Activated naive CD4-positive, alpha-beta T cell treated with anti-CD3 and anti-CD28 coated beads, Interleukin-2, amount 10 ng/mL, durations not matched to agents 7 days and 5 days (primary cell): ENCODE data around the gene KCNMA1.

Experiments
- CTCF ChIA-PET: fragments of 350-600 bp; sonication (Branson Sonifier 250); formaldehyde crosslinking; loops from one replicate; lab custom pipeline; 2021; ENCODE audit warnings: antibody characterized with exemption; lab: Charles Lee
- DNase-seq: peaks from one replicate; pipeline ENCODE4 v3.0.0-alpha.2; 2020
- H3K27ac Mint-ChIP-seq: one replicate; pipeline ENCODE4 v1.8.0; 2021; ENCODE audit warnings: mild to moderate bottlenecking, moderate library complexity, mixed read lengths
- H3K27me3 Mint-ChIP-seq: one replicate; pipeline ENCODE4 v1.8.0; 2021; ENCODE audit warnings: mild to moderate bottlenecking, mixed read lengths
- H3K36me3 Mint-ChIP-seq: one replicate; pipeline ENCODE4 v1.8.0; 2021; ENCODE audit warnings: mixed read lengths
- H3K4me1 Mint-ChIP-seq: one replicate; pipeline ENCODE4 v1.8.0; 2021; ENCODE audit warnings: mixed read lengths
- H3K4me3 Mint-ChIP-seq: one replicate; pipeline ENCODE4 v1.8.0; 2021; ENCODE audit warnings: mild to moderate bottlenecking, moderate library complexity, mixed read lengths
- H3K9me3 Mint-ChIP-seq: one replicate; pipeline ENCODE4 v1.8.0; 2021; ENCODE audit warnings: mixed read lengths

The KCNMA1 gene

GRCh38 chr10:77501152-77501845, 136.3 kb downstream of the KCNMA1 start:
- DNase-seq, result no peak
- Mint-ChIP-seq H3K27ac (no peak overlapping the region), H3K36me3 (no peaks in the 10 kb centered on the region), H3K9me3 (no peaks in the 10 kb centered on the region), H3K27me3 (peaks cover 6% of the 10 kb centered on the region), H3K4me1 (no peaks in the 10 kb centered on the region), H3K4me3 (no peak overlapping the region)
- CTCF ChIA-PET, result no interaction called here

- Mint-ChIP-seq H3K27ac (no peak overlapping the region), H3K4me3 (no peak overlapping the region), H3K36me3 (no peaks in the 10 kb centered on the region), H3K9me3 (no peaks in the 10 kb centered on the region), H3K4me1 (no peaks in the 10 kb centered on the region), H3K27me3 (peaks cover 4% of the 10 kb centered on the region)
- no peak for DNase-seq
- CTCF ChIA-PET, result no interaction called here
Measured at GRCh38 chr10:77500754-77501151, 136.9 kb downstream of the KCNMA1 start.

GRCh38 chr10:77498829-77499228, 138.8 kb downstream of the KCNMA1 start:
- Mint-ChIP-seq H3K4me3 (no peak overlapping the region), H3K27ac (no peak overlapping the region), H3K36me3 (no peaks in the 10 kb centered on the region), H3K9me3 (no peaks in the 10 kb centered on the region), H3K4me1 (no peaks in the 10 kb centered on the region), H3K27me3 (peaks cover 4% of the 10 kb centered on the region)
- CTCF ChIA-PET, result no interaction called here
- DNase-seq, result no peak

GRCh38 chr10:77498210-77498609, 139.4 kb downstream of the KCNMA1 start:
- H3K4me3 Mint-ChIP-seq, result no peak overlapping the region
- no peak for DNase-seq
- H3K36me3 Mint-ChIP-seq, result no peaks in the 10 kb centered on the region
- H3K9me3 Mint-ChIP-seq, result no peaks in the 10 kb centered on the region
- H3K27ac Mint-ChIP-seq, result no peak overlapping the region
- H3K4me1 Mint-ChIP-seq, result no peaks in the 10 kb centered on the region
- CTCF ChIA-PET, result no interaction called here
- peaks cover 4% of the 10 kb centered on the region for H3K27me3 Mint-ChIP-seq

- Mint-ChIP-seq H3K27ac (no peak overlapping the region), H3K4me1 (no peaks in the 10 kb centered on the region), H3K27me3 (peaks cover 4% of the 10 kb centered on the region), H3K9me3 (no peaks in the 10 kb centered on the region), H3K36me3 (no peaks in the 10 kb centered on the region), H3K4me3 (no peak overlapping the region)
- CTCF ChIA-PET, result no interaction called here
- no peak for DNase-seq
Measured at GRCh38 chr10:77497748-77498147, 139.9 kb downstream of the KCNMA1 start.

GRCh38 chr10:77496941-77497420, 140.6 kb downstream of the KCNMA1 start:
- no peaks in the 10 kb centered on the region for H3K4me1 Mint-ChIP-seq
- H3K36me3 Mint-ChIP-seq, result no peaks in the 10 kb centered on the region
- H3K9me3 Mint-ChIP-seq, result no peaks in the 10 kb centered on the region
- CTCF ChIA-PET, result no interaction called here
- DNase-seq, result no peak
- H3K27ac Mint-ChIP-seq, result no peak overlapping the region
- H3K4me3 Mint-ChIP-seq, result no peak overlapping the region
- H3K27me3 Mint-ChIP-seq, result peaks cover 4% of the 10 kb centered on the region

- H3K4me1 Mint-ChIP-seq, result no peaks in the 10 kb centered on the region
- peaks cover 4% of the 10 kb centered on the region for H3K27me3 Mint-ChIP-seq
- CTCF ChIA-PET, result no interaction called here
- no peak for DNase-seq
- H3K36me3 Mint-ChIP-seq, result no peaks in the 10 kb centered on the region
- H3K27ac Mint-ChIP-seq, result no peak overlapping the region
- H3K9me3 Mint-ChIP-seq, result no peaks in the 10 kb centered on the region
- no peak overlapping the region for H3K4me3 Mint-ChIP-seq
Measured at GRCh38 chr10:77494756-77495541, 142.7 kb downstream of the KCNMA1 start.

GRCh38 chr10:77494327-77494726, 143.3 kb downstream of the KCNMA1 start:
- H3K4me3 Mint-ChIP-seq, result no peak overlapping the region
- no peaks in the 10 kb centered on the region for H3K9me3 Mint-ChIP-seq
- no peak overlapping the region for H3K27ac Mint-ChIP-seq
- DNase-seq, result no peak
- no peaks in the 10 kb centered on the region for H3K4me1 Mint-ChIP-seq
- H3K36me3 Mint-ChIP-seq, result no peaks in the 10 kb centered on the region
- CTCF ChIA-PET, result no interaction called here
- peaks cover 4% of the 10 kb centered on the region for H3K27me3 Mint-ChIP-seq

- Mint-ChIP-seq H3K4me1 (no peaks in the 10 kb centered on the region), H3K4me3 (no peak overlapping the region), H3K27me3 (peaks cover 4% of the 10 kb centered on the region), H3K36me3 (no peaks in the 10 kb centered on the region), H3K27ac (no peak overlapping the region), H3K9me3 (no peaks in the 10 kb centered on the region)
- DNase-seq, result no peak
- CTCF ChIA-PET, result no interaction called here
Measured at GRCh38 chr10:77493851-77494261, 143.8 kb downstream of the KCNMA1 start.

GRCh38 chr10:77493239-77493806, 144.3 kb downstream of the KCNMA1 start:
- Mint-ChIP-seq H3K27ac (no peak overlapping the region), H3K27me3 (peaks cover 4% of the 10 kb centered on the region), H3K4me1 (no peaks in the 10 kb centered on the region), H3K9me3 (no peaks in the 10 kb centered on the region), H3K36me3 (no peaks in the 10 kb centered on the region), H3K4me3 (no peak overlapping the region)
- DNase-seq, result no peak
- CTCF ChIA-PET, result no interaction called here

- CTCF ChIA-PET, result interaction anchor here (0.6 kb wide), 1 partner anchor 247 kb away, joined by 3 read pairs; no protein-coding TSS in a partner anchor
- H3K4me1 Mint-ChIP-seq, result no peaks in the 10 kb centered on the region
- H3K4me3 Mint-ChIP-seq, result no peak overlapping the region
- no peaks in the 10 kb centered on the region for H3K9me3 Mint-ChIP-seq
- no peaks in the 10 kb centered on the region for H3K27me3 Mint-ChIP-seq
- no peak overlapping the region for H3K27ac Mint-ChIP-seq
- H3K36me3 Mint-ChIP-seq, result no peaks in the 10 kb centered on the region
- DNase-seq, result no peak
Measured at GRCh38 chr10:77492368-77492994, 145.1 kb downstream of the KCNMA1 start.

GRCh38 chr10:77490534-77491314, 146.9 kb downstream of the KCNMA1 start:
- no peak overlapping the region for H3K4me3 Mint-ChIP-seq
- DNase-seq, result no peak
- no peak overlapping the region for H3K27ac Mint-ChIP-seq
- no peaks in the 10 kb centered on the region for H3K27me3 Mint-ChIP-seq
- no peaks in the 10 kb centered on the region for H3K36me3 Mint-ChIP-seq
- no peaks in the 10 kb centered on the region for H3K9me3 Mint-ChIP-seq
- H3K4me1 Mint-ChIP-seq, result no peaks in the 10 kb centered on the region
- CTCF ChIA-PET, result no interaction called here

- no peaks in the 10 kb centered on the region for H3K4me1 Mint-ChIP-seq
- DNase-seq, result no peak
- no peaks in the 10 kb centered on the region for H3K36me3 Mint-ChIP-seq
- no peaks in the 10 kb centered on the region for H3K9me3 Mint-ChIP-seq
- H3K27me3 Mint-ChIP-seq, result no peaks in the 10 kb centered on the region
- CTCF ChIA-PET, result no interaction called here
- H3K27ac Mint-ChIP-seq, result no peak overlapping the region
- H3K4me3 Mint-ChIP-seq, result no peak overlapping the region
Measured at GRCh38 chr10:77486517-77486916, 151.1 kb downstream of the KCNMA1 start.

GRCh38 chr10:77485847-77486246, 151.8 kb downstream of the KCNMA1 start:
- Mint-ChIP-seq H3K27me3 (no peaks in the 10 kb centered on the region), H3K4me1 (no peaks in the 10 kb centered on the region), H3K9me3 (no peaks in the 10 kb centered on the region), H3K4me3 (no peak overlapping the region), H3K36me3 (no peaks in the 10 kb centered on the region), H3K27ac (no peak overlapping the region)
- DNase-seq, result no peak
- CTCF ChIA-PET, result no interaction called here
